Activated CD4-positive, CD25-positive, alpha-beta regulatory T cell (primary cell): ENCODE results near the gene CAD.

ENCODE experiments used
- DNase-seq, 4 experiments: peaks; one replicate each; lab custom pipeline; 2025; lab: John Stamatoyannopoulos, UW

CAD gene

GRCh38 chr2:27225526-27225925 lies 8.4 kb downstream of the CAD start:
- DNase-seq, result no peak

GRCh38 chr2:27227501-27227900 lies 10.3 kb downstream of the CAD start:
- no peak for DNase-seq

- DNase-seq, result no peak
Observed at GRCh38 chr2:27231921-27232320, 14.8 kb downstream of the CAD start.

GRCh38 chr2:27233341-27233740 lies 16.2 kb downstream of the CAD start:
- no peak for DNase-seq

GRCh38 chr2:27236136-27236535 lies 19.0 kb downstream of the CAD start:
- DNase-seq, result no peak

- no peak for DNase-seq
Observed at GRCh38 chr2:27236626-27237025, 19.5 kb downstream of the CAD start.

GRCh38 chr2:27237341-27237945 lies 20.3 kb downstream of the CAD start:
- DNase-seq, result no peak

- DNase-seq, result no peak
Observed at GRCh38 chr2:27238976-27239375, 21.8 kb downstream of the CAD start.

GRCh38 chr2:27240406-27240805 lies 23.2 kb downstream of the CAD start:
- DNase-seq, result no peak

GRCh38 chr2:27241761-27242613 lies 24.8 kb downstream of the CAD start:
- DNase-seq, result no peak

- DNase-seq, result no peak
Observed at GRCh38 chr2:27242614-27242951, 25.4 kb downstream of the CAD start.

GRCh38 chr2:27243391-27244130 lies 26.4 kb downstream of the CAD start:
- no peak for DNase-seq

GRCh38 chr2:27245116-27245515 lies 27.9 kb downstream of the CAD start:
- DNase-seq, result no peak

- no peak for DNase-seq
Observed at GRCh38 chr2:27245626-27246025, 28.5 kb downstream of the CAD start.

- DNase-seq, result no peak
Observed at GRCh38 chr2:27247893-27248292, 30.7 kb downstream of the CAD start.

- DNase-seq, result no peak
Observed at GRCh38 chr2:27249159-27249890, 32.2 kb downstream of the CAD start.

- no peak for DNase-seq
Observed at GRCh38 chr2:27249891-27250651, 32.9 kb downstream of the CAD start.

- DNase-seq, result no peak
Observed at GRCh38 chr2:27250652-27251379, 33.6 kb downstream of the CAD start.

GRCh38 chr2:27251766-27252165 lies 34.6 kb downstream of the CAD start:
- DNase-seq, result no peak

GRCh38 chr2:27255187-27255586 lies 38.0 kb downstream of the CAD start:
- DNase-seq, result no peak

- no peak for DNase-seq
Observed at GRCh38 chr2:27255660-27256059, 38.5 kb downstream of the CAD start.
